ENCODE data around the gene KIF1C. TPM values are rescaled to one million over a fixed set of nuclear protein-coding genes. Genes with fewer than 3 reads are reported as not detected.
"Not testable (repeated sequence)": the region's sequence is repeated elsewhere in the genome, so short reads cannot be mapped to it uniquely, and the experiment has no call there.

KIF1C gene
- total RNA-seq, 1 donor from 2014 or later, result 22.1 TPM

GRCh38 chr17:5068236-5068635, 70.5 kb downstream of the KIF1C start:
- no peaks in the 10 kb centered on the region for H4K20me1 ChIP-seq (ENCODE audit: low read depth)
- H3K27me3 Mint-ChIP-seq (ENCODE audit: insufficient read depth, low read depth), result no peaks in the 10 kb centered on the region
- no peak for DNase-seq (ENCODE audit: low spot score)
- no peaks in the 10 kb centered on the region for H3K4me1 ChIP-seq
- no peaks in the 10 kb centered on the region for H3K4me1 Mint-ChIP-seq
- no peak overlapping the region for H3K4me2 ChIP-seq
- no peak for TF ChIP-seq EZH2phosphoT487 (IDR thresholded peaks at IDR 0.05)
- TF ChIP-seq EZH2 (IDR thresholded peaks at IDR 0.05), result no peak
- TF ChIP-seq CTCF (IDR thresholded peaks at IDR 0.05), result no peak
- no peaks in the 10 kb centered on the region for H3K9me3 ChIP-seq (ENCODE audit: low read depth)
- H3K27me3 ChIP-seq, result no peaks in the 10 kb centered on the region
- no peaks in the 10 kb centered on the region for H3K36me3 ChIP-seq
- no peak overlapping the region for H3K9ac ChIP-seq
- no peak overlapping the region for H3K27ac ChIP-seq
- no peak overlapping the region for H3K4me3 Mint-ChIP-seq
- H3K9me3 Mint-ChIP-seq, result no peaks in the 10 kb centered on the region
- H3K79me2 ChIP-seq (ENCODE audit: low read depth), result no peaks in the 10 kb centered on the region
- H3K4me3 ChIP-seq, result no peak overlapping the region
- H3F3A ChIP-seq (ENCODE audit: low read depth), result no peaks in the 10 kb centered on the region
- H3K36me3 Mint-ChIP-seq, result no peaks in the 10 kb centered on the region
- H3K27ac Mint-ChIP-seq, result no peak overlapping the region
- no peak overlapping the region for H2AFZ ChIP-seq (replicated peaks)

DNA sequence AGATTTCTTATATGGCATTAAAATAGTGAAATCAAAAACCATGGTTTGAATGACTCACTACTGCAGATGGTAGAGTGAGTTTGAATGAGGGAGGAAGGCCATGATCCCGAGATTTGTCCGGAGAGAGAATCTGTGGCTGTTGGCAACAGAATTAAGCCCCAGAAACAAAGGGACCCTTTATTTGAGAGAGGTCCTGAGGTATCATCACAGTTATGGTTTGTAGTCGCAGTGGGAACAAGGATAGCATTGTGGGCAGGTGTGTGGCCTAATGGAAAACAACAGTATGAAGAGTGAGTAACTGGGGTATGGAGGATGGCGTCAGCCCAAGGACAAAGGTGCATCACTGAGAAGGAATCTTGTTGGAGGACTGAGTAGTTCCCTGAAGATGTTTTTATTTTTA, 72.0 kb downstream of the KIF1C start:
- Mint-ChIP-seq H3K4me1 (no peaks in the 10 kb centered on the region), H3K27me3 (ENCODE audit: insufficient read depth, low read depth) (no peaks in the 10 kb centered on the region), H3K4me3 (no peak overlapping the region), H3K27ac (no peak overlapping the region), H3K9me3 (peaks cover 2% of the 10 kb centered on the region), H3K36me3 (no peaks in the 10 kb centered on the region)
- H3K27ac ChIP-seq, result no peak overlapping the region
- H3K9ac ChIP-seq, result no peak overlapping the region
- no peak overlapping the region for H3K4me2 ChIP-seq
- TF ChIP-seq EZH2phosphoT487 (IDR thresholded peaks at IDR 0.05), result no peak
- no peak for TF ChIP-seq CTCF (IDR thresholded peaks at IDR 0.05)
- no peak for TF ChIP-seq EZH2 (IDR thresholded peaks at IDR 0.05)
- no peaks in the 10 kb centered on the region for H4K20me1 ChIP-seq (ENCODE audit: low read depth)
- H3K36me3 ChIP-seq, result no peaks in the 10 kb centered on the region
- no peaks in the 10 kb centered on the region for H3K27me3 ChIP-seq
- H3K4me3 ChIP-seq, result no peak overlapping the region
- H3F3A ChIP-seq (ENCODE audit: low read depth), result no peaks in the 10 kb centered on the region
- no peaks in the 10 kb centered on the region for H3K9me3 ChIP-seq (ENCODE audit: low read depth)
- no peak overlapping the region for H2AFZ ChIP-seq (replicated peaks)
- H3K79me2 ChIP-seq (ENCODE audit: low read depth), result no peaks in the 10 kb centered on the region
- H3K4me1 ChIP-seq, result peaks cover 4% of the 10 kb centered on the region
- DNase-seq (ENCODE audit: low spot score), result no peak

GRCh38 chr17:5075472-5075871, 77.7 kb downstream of the KIF1C start:
- not testable (repeated sequence) for H3K27ac Mint-ChIP-seq

DNA sequence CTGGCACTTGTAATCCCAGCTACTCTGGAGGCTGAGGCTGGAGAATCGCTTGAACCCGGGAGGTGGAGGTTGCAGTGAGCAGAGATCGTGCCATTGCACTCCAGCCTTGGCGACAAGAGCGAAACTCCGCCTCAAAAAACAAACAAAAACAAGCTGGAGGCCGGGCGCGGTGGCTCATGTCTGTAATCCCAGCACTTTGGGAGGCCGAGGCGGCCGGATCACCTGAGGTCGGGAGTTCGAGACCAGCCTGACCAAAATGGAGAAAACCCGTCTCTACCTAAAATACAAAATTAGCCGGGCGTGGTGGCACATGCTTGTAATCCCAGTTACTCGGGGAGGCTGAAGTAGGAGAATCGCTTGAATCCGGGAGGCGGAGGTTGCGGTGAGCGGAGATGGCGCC, 79.5 kb downstream of the KIF1C start:
- H3K4me3 Mint-ChIP-seq, result not testable (repeated sequence)

More at GRCh38 chr17:5075472-5075871, 77.7 kb downstream of the KIF1C start:
- not testable (repeated sequence) for H3K4me3 Mint-ChIP-seq; H3K4me1 Mint-ChIP-seq; DNase-seq (ENCODE audit: low spot score); H4K20me1 ChIP-seq (ENCODE audit: low read depth); H3K27me3 Mint-ChIP-seq (ENCODE audit: insufficient read depth, low read depth); H3K4me3 ChIP-seq; H3K9ac ChIP-seq; H3K79me2 ChIP-seq (ENCODE audit: low read depth); H3K4me1 ChIP-seq; H2AFZ ChIP-seq (replicated peaks); H3F3A ChIP-seq (ENCODE audit: low read depth); H3K9me3 ChIP-seq (ENCODE audit: low read depth); H3K36me3 Mint-ChIP-seq; H3K27ac ChIP-seq; H3K27me3 ChIP-seq; H3K36me3 ChIP-seq; H3K4me2 ChIP-seq
- H3K9me3 Mint-ChIP-seq, result peaks cover 13% of the 10 kb centered on the region

More for the DNA sequence above, 79.5 kb downstream of the KIF1C start:
- H3K79me2 ChIP-seq (ENCODE audit: low read depth); H3K27me3 ChIP-seq; H3K4me3 ChIP-seq; H2AFZ ChIP-seq (replicated peaks); H3K4me1 Mint-ChIP-seq; H4K20me1 ChIP-seq (ENCODE audit: low read depth); DNase-seq (ENCODE audit: low spot score); H3K9ac ChIP-seq; H3K27ac Mint-ChIP-seq; H3K36me3 Mint-ChIP-seq; H3K4me1 ChIP-seq; H3F3A ChIP-seq (ENCODE audit: low read depth); H3K27me3 Mint-ChIP-seq (ENCODE audit: insufficient read depth, low read depth); H3K27ac ChIP-seq; H3K36me3 ChIP-seq; H3K4me2 ChIP-seq; H3K9me3 ChIP-seq (ENCODE audit: low read depth): not testable (repeated sequence)
- peaks cover 13% of the 10 kb centered on the region for H3K9me3 Mint-ChIP-seq

Data from neural progenitor cell (in vitro differentiated cells).